ENCODE measurements around the gene ZNF181. TPM values are rescaled to one million over a fixed set of nuclear protein-coding genes. Genes with fewer than 3 reads are reported as not detected.

The ZNF181 gene
- polyA plus RNA-seq, 1 of the 3 experiments (the other 2 are of a cell fraction): 8.1 TPM

- TF ChIP-seq FOXM1 (IDR thresholded peaks at IDR 0.05; ENCODE audit: low read depth) (no peak), SIN3A (IDR thresholded peaks at IDR 0.05; ENCODE audit: borderline replicate concordance, low read depth, low read length) (no peak), TEAD4 (IDR thresholded peaks at IDR 0.05; ENCODE audit: borderline replicate concordance, insufficient read depth) (no peak), MXI1 (IDR thresholded peaks at IDR 0.05; ENCODE audit: low read depth, low read length) (peak; percentile 98), NRF1 (IDR thresholded peaks at IDR 0.05; ENCODE audit: low read depth, low read length) (no peak), ELF1 (IDR thresholded peaks at IDR 0.05) (no peak), MAX (IDR thresholded peaks at IDR 0.05; ENCODE audit: low read depth) (peak; percentile 47; the same call in 1 of the 2 replicates), SMC3 (IDR thresholded peaks at IDR 0.05; ENCODE audit: low read depth, low read length) (no peak), RXRA (IDR thresholded peaks at IDR 0.05; ENCODE audit: borderline replicate concordance, low read depth) (no peak), EZH2phosphoT487 (IDR thresholded peaks at IDR 0.05; ENCODE audit: borderline replicate concordance, low read depth) (no peak), RAD21 (IDR thresholded peaks at IDR 0.05; ENCODE audit: low read length) (no peak), TAF1 (IDR thresholded peaks at IDR 0.05; ENCODE audit: borderline replicate concordance, low read depth, low read length) (no peak)
- TF ChIP-seq, protein P1, sequence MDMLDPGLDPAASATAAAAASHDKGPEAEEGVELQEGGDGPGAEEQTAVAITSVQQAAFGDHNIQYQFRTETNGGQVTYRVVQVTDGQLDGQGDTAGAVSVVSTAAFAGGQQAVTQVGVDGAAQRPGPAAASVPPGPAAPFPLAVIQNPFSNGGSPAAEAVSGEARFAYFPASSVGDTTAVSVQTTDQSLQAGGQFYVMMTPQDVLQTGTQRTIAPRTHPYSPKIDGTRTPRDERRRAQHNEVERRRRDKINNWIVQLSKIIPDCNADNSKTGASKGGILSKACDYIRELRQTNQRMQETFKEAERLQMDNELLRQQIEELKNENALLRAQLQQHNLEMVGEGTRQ (IDR thresholded peaks at IDR 0.05; ENCODE audit: borderline replicate concordance, low read depth, low read length): no peak
- TF ChIP-seq, protein P2, sequence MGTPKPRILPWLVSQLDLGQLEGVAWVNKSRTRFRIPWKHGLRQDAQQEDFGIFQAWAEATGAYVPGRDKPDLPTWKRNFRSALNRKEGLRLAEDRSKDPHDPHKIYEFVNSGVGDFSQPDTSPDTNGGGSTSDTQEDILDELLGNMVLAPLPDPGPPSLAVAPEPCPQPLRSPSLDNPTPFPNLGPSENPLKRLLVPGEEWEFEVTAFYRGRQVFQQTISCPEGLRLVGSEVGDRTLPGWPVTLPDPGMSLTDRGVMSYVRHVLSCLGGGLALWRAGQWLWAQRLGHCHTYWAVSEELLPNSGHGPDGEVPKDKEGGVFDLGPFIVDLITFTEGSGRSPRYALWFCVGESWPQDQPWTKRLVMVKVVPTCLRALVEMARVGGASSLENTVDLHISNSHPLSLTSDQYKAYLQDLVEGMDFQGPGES (IDR thresholded peaks at IDR 0.05; ENCODE audit: low read depth, low read length): no peak
- TF ChIP-seq, protein P3, sequence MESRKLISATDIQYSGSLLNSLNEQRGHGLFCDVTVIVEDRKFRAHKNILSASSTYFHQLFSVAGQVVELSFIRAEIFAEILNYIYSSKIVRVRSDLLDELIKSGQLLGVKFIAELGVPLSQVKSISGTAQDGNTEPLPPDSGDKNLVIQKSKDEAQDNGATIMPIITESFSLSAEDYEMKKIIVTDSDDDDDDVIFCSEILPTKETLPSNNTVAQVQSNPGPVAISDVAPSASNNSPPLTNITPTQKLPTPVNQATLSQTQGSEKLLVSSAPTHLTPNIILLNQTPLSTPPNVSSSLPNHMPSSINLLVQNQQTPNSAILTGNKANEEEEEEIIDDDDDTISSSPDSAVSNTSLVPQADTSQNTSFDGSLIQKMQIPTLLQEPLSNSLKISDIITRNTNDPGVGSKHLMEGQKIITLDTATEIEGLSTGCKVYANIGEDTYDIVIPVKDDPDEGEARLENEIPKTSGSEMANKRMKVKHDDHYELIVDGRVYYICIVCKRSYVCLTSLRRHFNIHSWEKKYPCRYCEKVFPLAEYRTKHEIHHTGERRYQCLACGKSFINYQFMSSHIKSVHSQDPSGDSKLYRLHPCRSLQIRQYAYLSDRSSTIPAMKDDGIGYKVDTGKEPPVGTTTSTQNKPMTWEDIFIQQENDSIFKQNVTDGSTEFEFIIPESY (IDR thresholded peaks at IDR 0.05; ENCODE audit: borderline replicate concordance, low read depth): no peak
- TF ChIP-seq, protein P4, sequence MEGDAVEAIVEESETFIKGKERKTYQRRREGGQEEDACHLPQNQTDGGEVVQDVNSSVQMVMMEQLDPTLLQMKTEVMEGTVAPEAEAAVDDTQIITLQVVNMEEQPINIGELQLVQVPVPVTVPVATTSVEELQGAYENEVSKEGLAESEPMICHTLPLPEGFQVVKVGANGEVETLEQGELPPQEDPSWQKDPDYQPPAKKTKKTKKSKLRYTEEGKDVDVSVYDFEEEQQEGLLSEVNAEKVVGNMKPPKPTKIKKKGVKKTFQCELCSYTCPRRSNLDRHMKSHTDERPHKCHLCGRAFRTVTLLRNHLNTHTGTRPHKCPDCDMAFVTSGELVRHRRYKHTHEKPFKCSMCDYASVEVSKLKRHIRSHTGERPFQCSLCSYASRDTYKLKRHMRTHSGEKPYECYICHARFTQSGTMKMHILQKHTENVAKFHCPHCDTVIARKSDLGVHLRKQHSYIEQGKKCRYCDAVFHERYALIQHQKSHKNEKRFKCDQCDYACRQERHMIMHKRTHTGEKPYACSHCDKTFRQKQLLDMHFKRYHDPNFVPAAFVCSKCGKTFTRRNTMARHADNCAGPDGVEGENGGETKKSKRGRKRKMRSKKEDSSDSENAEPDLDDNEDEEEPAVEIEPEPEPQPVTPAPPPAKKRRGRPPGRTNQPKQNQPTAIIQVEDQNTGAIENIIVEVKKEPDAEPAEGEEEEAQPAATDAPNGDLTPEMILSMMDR (IDR thresholded peaks at IDR 0.05): no peak
- Histone ChIP-seq H3K4me2 (peak overlapping the region; percentile 81), H3K9ac (peak overlapping the region; percentile 86), H3K9me2 (no peaks in the 10 kb centered on the region), H3K36me3 (replicated peaks in 1 of 2; ENCODE audit: control insufficient read depth in 1 of 2, insufficient read depth in 2 of 2, low read length in 1 of 2) (peaks cover 20 to 32% of the 10 kb centered on the region in 2 experiments), H3K4me3 (ENCODE audit: low read depth in 2 of 2, low read length in 1 of 2) (peak overlapping the region; percentile 80 to 82), H3K9me3 (no peaks in the 10 kb centered on the region), H3F3A (replicated peaks; ENCODE audit: insufficient read depth) (peaks cover 7% of the 10 kb centered on the region), H3K27ac (ENCODE audit: low read depth in 2 of 2, low read length in 1 of 2) (peak overlapping the region; percentile 86 to 98), H4K20me1 (ENCODE audit: insufficient read depth) (no peaks in the 10 kb centered on the region), H2AFZ (ENCODE audit: low read depth) (peak overlapping the region; percentile 95), H3K4me1 (ENCODE audit: control insufficient read depth in 1 of 2, insufficient read depth in 2 of 2, low read depth in 1 of 2, low read length in 1 of 2) (peaks cover 0 to 25% of the 10 kb centered on the region in 2 experiments; a peak in 1 of 4 replicates), H3K27me3 (ENCODE audit: insufficient read depth) (no peaks in the 10 kb centered on the region), H3K79me2 (ENCODE audit: insufficient read depth) (peaks cover 18% of the 10 kb centered on the region; the same call in 1 of the 2 replicates)
- WGBS (ENCODE audit: low lambda C conversion rate): under 1% methylated on average over 12 of the region's 13 CpGs
- DNase-seq: peak; percentile 61
- POLR2A ChIA-PET: interaction anchor here (1.0 kb wide), 2 partner anchors 56 to 194 kb away, joined by 3 to 8 read pairs; partner anchors contain the start of genes SCGB2B2, ZNF30 and ZNF302
- CTCF ChIA-PET: interaction anchor here (1.0 to 1.2 kb wide), 2 partner anchors 20 to 88 kb away, joined by 4 to 5 read pairs; no protein-coding TSS in a partner anchor
Observed at GRCh38 chr19:34733266-34733745, 737 bp upstream of the ZNF181 start.
